Neural cell (in vitro differentiated cells): ENCODE data around the gene COG5. TPM values are rescaled to one million over a fixed set of nuclear protein-coding genes. Genes with fewer than 3 reads are reported as not detected.
A peak's percentile ranks its signal among the peaks of the same experiment; 100 is the strongest.

Experiments
- H2AFZ ChIP-seq: fragments of 200-600, 300-800 bp; sonication (generic), shearing (Covaris generic); 2 replicates; pipeline ENCODE4 v1.6.0; 2014; ENCODE audit warnings: low read depth, mild to moderate bottlenecking, antibody characterized with exemption, low read length, moderate library complexity
- H3F3A ChIP-seq: fragments of 200-600 bp; shearing (Covaris generic); 2 replicates; pipeline ENCODE4 v1.6.1; 2016; ENCODE audit warnings: mild to moderate bottlenecking, moderate library complexity, mixed read lengths, antibody characterized with exemption, low read length; ENCODE audit not compliant: insufficient read depth, poor library complexity, severe bottlenecking
- H3K27ac ChIP-seq: fragments of 200-600, 300-800 bp; sonication (generic), shearing (Covaris generic); 2 replicates; pipeline ENCODE4 v1.5.1; 2014; ENCODE audit warnings: mild to moderate bottlenecking, low read length, moderate library complexity
- H3K27me3 ChIP-seq: fragments of 300-800, 200-600 bp; sonication (generic), shearing (Covaris generic); 2 replicates; pipeline ENCODE4 v1.6.0; 2014; ENCODE audit warnings: mild to moderate bottlenecking, low read depth, low read length, moderate library complexity; ENCODE audit not compliant: insufficient read depth
- H3K36me3 ChIP-seq: fragments of 300-800, 200-600 bp; sonication (generic), shearing (Covaris generic); 2 replicates; pipeline ENCODE4 v1.5.1; 2014; ENCODE audit warnings: mild to moderate bottlenecking, antibody characterized with exemption, low read length, moderate library complexity; ENCODE audit not compliant: insufficient read depth
- H3K4me2 ChIP-seq: fragments of 300-800, 200-600 bp; sonication (generic), shearing (Covaris generic); 2 replicates; pipeline ENCODE4 v1.6.0; 2014; ENCODE audit warnings: mild to moderate bottlenecking, low read length
- H3K4me3 ChIP-seq: fragments of 300-800, 200-600 bp; sonication (generic), shearing (Covaris generic); 2 replicates; pipeline ENCODE4 v1.5.1; 2014; ENCODE audit warnings: mild to moderate bottlenecking, low read length, moderate library complexity
- H3K79me2 ChIP-seq: fragments of 200-600 bp; shearing (Covaris generic); replicated peaks from 2 replicates; pipeline ENCODE4 v1.6.0; 2014; ENCODE audit warnings: mild to moderate bottlenecking, low read length, moderate library complexity; ENCODE audit not compliant: insufficient read depth
- H3K9ac ChIP-seq: fragments of 300-800, 200-600 bp; sonication (generic), shearing (Covaris generic); 2 replicates; pipeline ENCODE4 v1.6.1; 2016; ENCODE audit warnings: mild to moderate bottlenecking, low read length, mixed read lengths
- H3K9me2 ChIP-seq: fragments of 200-600 bp; shearing (Covaris generic); 2 replicates; pipeline ENCODE4 v1.6.1; 2016; ENCODE audit warnings: mild to moderate bottlenecking, low read length, mixed read lengths; ENCODE audit not compliant: insufficient read depth
- H3K9me3 ChIP-seq: fragments of 200-600, 300-800 bp; sonication (generic), shearing (Covaris generic); 2 replicates; pipeline ENCODE4 v1.6.1; 2016; ENCODE audit warnings: mild to moderate bottlenecking, mixed run types, low read length, moderate library complexity, mixed read lengths
- H4K20me1 ChIP-seq: fragments of 200-600 bp; shearing (Covaris generic); 2 replicates; pipeline ENCODE4 v1.6.1; 2016; ENCODE audit warnings: mild to moderate bottlenecking, mixed run types; ENCODE audit not compliant: insufficient read depth
- EP300 ChIP-seq: fragments of 450-650 bp; conservative IDR thresholded peaks from 2 replicates; pipeline ENCODE4 v1.6.1; 2014; ENCODE audit warnings: antibody characterized with exemption, mild to moderate bottlenecking, moderate library complexity; ENCODE audit not compliant: poor library complexity, severe bottlenecking
- EZH2 ChIP-seq: fragments of 200-600, 300-800 bp; shearing (Covaris generic), sonication (generic); IDR thresholded peaks from 2 replicates; pipeline ENCODE4 v1.6.1; 2014; ENCODE audit warnings: antibody characterized with exemption, low read length, borderline replicate concordance, mild to moderate bottlenecking; ENCODE audit not compliant: insufficient read depth, poor library complexity, severe bottlenecking
- POLR2AphosphoS5 ChIP-seq: IDR thresholded peaks from 2 replicates; pipeline ENCODE4 v1.6.1; 2012
- RAD21 ChIP-seq: fragments of 450-650 bp; conservative IDR thresholded peaks from 2 replicates; pipeline ENCODE4 v1.6.1; 2014; ENCODE audit warnings: antibody characterized with exemption, mild to moderate bottlenecking, moderate library complexity
- REST ChIP-seq: IDR thresholded peaks from 2 replicates; pipeline ENCODE4 v1.6.1; 2012; ENCODE audit warnings: borderline replicate concordance
- SMC3 ChIP-seq: fragments of 450-650 bp; conservative IDR thresholded peaks from 2 replicates; pipeline ENCODE4 v1.6.1; 2014; ENCODE audit warnings: antibody characterized with exemption, mild to moderate bottlenecking, moderate library complexity; ENCODE audit not compliant: poor library complexity
- TAF1 ChIP-seq: IDR thresholded peaks from 2 replicates; pipeline ENCODE4 v1.6.1; 2012; ENCODE audit warnings: low read depth
- polyA plus RNA-seq: library from polyadenylated mRNA; depleted of rRNA; stranded (reverse); fragments of >200 nt; gene quantifications from 2 replicates; pipeline ENCODE4 v1.2.3, GENCODE V29; 2014
- TF ChIP-seq, protein P1 (sequence below): fragments of 450-650 bp; IDR thresholded peaks from 2 replicates; pipeline ENCODE4 v1.5.1; 2014; ENCODE audit warnings: antibody characterized with exemption, mild to moderate bottlenecking, moderate library complexity; ENCODE audit not compliant: poor library complexity, severe bottlenecking

COG5 gene
- polyA plus RNA-seq, 1 donor from 2014 or later: 13.3 TPM

GRCh38 chr7:107201795-107202450, 361.8 kb downstream of the COG5 start:
- Histone ChIP-seq H4K20me1 (no peaks in the 10 kb centered on the region), H3K27ac (no peak overlapping the region), H3K36me3 (peaks cover 12% of the 10 kb centered on the region)

GRCh38 chr7:107196834-107197610, 366.7 kb downstream of the COG5 start:
- H3K4me3 ChIP-seq: no peak overlapping the region
- H3K4me2 ChIP-seq: no peak overlapping the region
- no peaks in the 10 kb centered on the region for H3K36me3 ChIP-seq
- H3K9me3 ChIP-seq: no peaks in the 10 kb centered on the region
- no peak overlapping the region for H3K9ac ChIP-seq
- H3K27me3 ChIP-seq: no peaks in the 10 kb centered on the region
- H3K9me2 ChIP-seq: no peaks in the 10 kb centered on the region
- H2AFZ ChIP-seq: no peak overlapping the region
- H3F3A ChIP-seq: no peaks in the 10 kb centered on the region
- H3K27ac ChIP-seq: no peak overlapping the region
- TF ChIP-seq EP300 (no peak), REST (no peak), SMC3 (no peak), POLR2AphosphoS5 (no peak)
- TF ChIP-seq, protein P1, sequence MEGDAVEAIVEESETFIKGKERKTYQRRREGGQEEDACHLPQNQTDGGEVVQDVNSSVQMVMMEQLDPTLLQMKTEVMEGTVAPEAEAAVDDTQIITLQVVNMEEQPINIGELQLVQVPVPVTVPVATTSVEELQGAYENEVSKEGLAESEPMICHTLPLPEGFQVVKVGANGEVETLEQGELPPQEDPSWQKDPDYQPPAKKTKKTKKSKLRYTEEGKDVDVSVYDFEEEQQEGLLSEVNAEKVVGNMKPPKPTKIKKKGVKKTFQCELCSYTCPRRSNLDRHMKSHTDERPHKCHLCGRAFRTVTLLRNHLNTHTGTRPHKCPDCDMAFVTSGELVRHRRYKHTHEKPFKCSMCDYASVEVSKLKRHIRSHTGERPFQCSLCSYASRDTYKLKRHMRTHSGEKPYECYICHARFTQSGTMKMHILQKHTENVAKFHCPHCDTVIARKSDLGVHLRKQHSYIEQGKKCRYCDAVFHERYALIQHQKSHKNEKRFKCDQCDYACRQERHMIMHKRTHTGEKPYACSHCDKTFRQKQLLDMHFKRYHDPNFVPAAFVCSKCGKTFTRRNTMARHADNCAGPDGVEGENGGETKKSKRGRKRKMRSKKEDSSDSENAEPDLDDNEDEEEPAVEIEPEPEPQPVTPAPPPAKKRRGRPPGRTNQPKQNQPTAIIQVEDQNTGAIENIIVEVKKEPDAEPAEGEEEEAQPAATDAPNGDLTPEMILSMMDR: no peak
- no peaks in the 10 kb centered on the region for H3K79me2 ChIP-seq
- no peaks in the 10 kb centered on the region for H4K20me1 ChIP-seq

More at GRCh38 chr7:107201795-107202450, 361.8 kb downstream of the COG5 start:
- H2AFZ ChIP-seq: no peak overlapping the region
- H3K4me2 ChIP-seq: no peak overlapping the region
- no peaks in the 10 kb centered on the region for H3K9me2 ChIP-seq
- no peak overlapping the region for H3K4me3 ChIP-seq
- H3K79me2 ChIP-seq: no peaks in the 10 kb centered on the region
- TF ChIP-seq, protein P1: peak; percentile 80
- TF ChIP-seq EP300 (no peak), SMC3 (peak; percentile 87), EZH2 (no peak), TAF1 (no peak), RAD21 (peak; percentile 85)
- no peak overlapping the region for H3K9ac ChIP-seq
- no peaks in the 10 kb centered on the region for H3F3A ChIP-seq
- H3K27me3 ChIP-seq: no peaks in the 10 kb centered on the region
- H3K9me3 ChIP-seq: no peaks in the 10 kb centered on the region
